Mucosa of descending colon (tissue), 3 donors: Measurements from ENCODE around the gene CORO2A. TPM values are rescaled to one million over a fixed set of nuclear protein-coding genes. Genes with fewer than 3 reads are reported as not detected.
"Not testable (repeated sequence)": the region's sequence is repeated elsewhere in the genome, so short reads cannot be mapped to it uniquely, and the experiment has no call there.

ENCODE experiments used
- ATAC-seq: fragments of 200-7000 bp; cut with Tn5 transposase; one replicate; pipeline ENCODE4 v1.9.1; 2020; ENCODE audit warnings: mild to moderate bottlenecking, moderate library complexity
- DNase-seq, 3 donors: peaks; one replicate each; pipeline ENCODE4 v3.0.0-alpha.2; 2020
- H3K36me3 ChIP-seq: fragments of 200-600 bp; one replicate; pipeline ENCODE4 v1.8.0; 2021; ENCODE audit warnings: low read depth, mild to moderate bottlenecking
- H3K4me1 ChIP-seq: fragments of 200-600 bp; one replicate; pipeline ENCODE4 v1.8.0; 2021; ENCODE audit warnings: low read depth, mild to moderate bottlenecking
- H3K4me3 ChIP-seq: fragments of 200-600 bp; one replicate; pipeline ENCODE4 v1.8.0; 2021; ENCODE audit warnings: mild to moderate bottlenecking
- H3K9me3 ChIP-seq: fragments of 200-600 bp; one replicate; pipeline ENCODE4 v1.8.0; 2021; ENCODE audit warnings: mild to moderate bottlenecking
- CTCF ChIP-seq: fragments of 200-600 bp; IDR thresholded peaks from one replicate; pipeline ENCODE4 v1.8.0; 2022; ENCODE audit warnings: antibody characterized with exemption, mild to moderate bottlenecking
- intact Hi-C, 2 donors: fragments of 100-400 bp; cut with DNase I in 1 of 2; cut with micrococcal nuclease in 1 of 2; formaldehyde crosslinking; loops; one replicate each; pipeline versions ENCODE4 v1.11.0 to v1.11.1; 2022; cut with DNase I, micrococcal nuclease
- total RNA-seq, 3 donors: library from RNA; stranded (reverse); fragmentation: NEBNext Ultra II Directional in 2 of 3; extraction: Animal tissue kit (Norgen Biotek cat#: 25700) in 2 of 3; gene quantifications; one replicate each; pipeline versions ENCODE4 v1.2.1 to v1.2.4, GENCODE V29; 2021 to 2023
- donor health status: DM: no; HTN: no; CAD: no; lungs with moderate emphysema.
- donor health status: DM: no; HTN: no; CAD: no.
- donor health status: DM: no; HTN: yes; CAD: no.

CORO2A gene
- total RNA-seq, 3 donors from 2014 or later: 25.8 to 56.1 (median 45.0) TPM

GRCh38 chr9:98081477-98082219 is 110.8 kb downstream of the CORO2A start:
- no peak for DNase-seq
- peaks cover 27% of the 10 kb centered on the region for H3K4me1 ChIP-seq
- TF ChIP-seq CTCF: no peak
- H3K4me3 ChIP-seq: no peak overlapping the region
- ATAC-seq: peak; percentile 78
- peaks cover 4% of the 10 kb centered on the region for H3K36me3 ChIP-seq
- intact Hi-C loops: no loop called here
- H3K9me3 ChIP-seq: no peaks in the 10 kb centered on the region

GRCh38 chr9:98080780-98081179 is 111.7 kb downstream of the CORO2A start:
- DNase-seq: no peak
- peaks cover 4% of the 10 kb centered on the region for H3K36me3 ChIP-seq
- peaks cover 29% of the 10 kb centered on the region for H3K4me1 ChIP-seq
- no peak for ATAC-seq
- TF ChIP-seq CTCF: no peak
- H3K9me3 ChIP-seq: no peaks in the 10 kb centered on the region
- intact Hi-C loops: no loop called here
- H3K4me3 ChIP-seq: no peak overlapping the region

GRCh38 chr9:98080326-98080725 is 112.1 kb downstream of the CORO2A start:
- ATAC-seq (no peak), DNase-seq (no peak)
- Histone ChIP-seq H3K9me3 (no peaks in the 10 kb centered on the region), H3K4me1 (peaks cover 32% of the 10 kb centered on the region), H3K4me3 (no peak overlapping the region), H3K36me3 (peaks cover 4% of the 10 kb centered on the region)
- intact Hi-C loops: no loop called here
- no peak for TF ChIP-seq CTCF

- H3K9me3 ChIP-seq: no peaks in the 10 kb centered on the region
- peaks cover 46% of the 10 kb centered on the region for H3K4me1 ChIP-seq
- DNase-seq: no peak
- no peak for ATAC-seq
- intact Hi-C loops: loop anchor here in 1 of 2 donors (10.0 kb wide), 1 partner anchor 176 kb away; the partner anchor contains the start of gene TBC1D2
- H3K36me3 ChIP-seq: peaks cover 4% of the 10 kb centered on the region
- no peak for TF ChIP-seq CTCF
- H3K4me3 ChIP-seq: no peak overlapping the region
Measured at GRCh38 chr9:98078895-98079294, 113.5 kb downstream of the CORO2A start.

GRCh38 chr9:98076514-98076890 is 115.9 kb downstream of the CORO2A start:
- not testable (repeated sequence) for H3K9me3 ChIP-seq, H3K36me3 ChIP-seq, ATAC-seq, DNase-seq, H3K4me3 ChIP-seq
- intact Hi-C loops: loop anchor here in 1 of 2 donors (10.0 kb wide), 1 partner anchor 178 kb away; the partner anchor contains the start of gene TBC1D2
- peaks cover 51% of the 10 kb centered on the region for H3K4me1 ChIP-seq

- DNase-seq (no peak), ATAC-seq (no peak)
- Histone ChIP-seq H3K36me3 (peaks cover 2% of the 10 kb centered on the region), H3K4me3 (no peak overlapping the region), H3K9me3 (no peaks in the 10 kb centered on the region), H3K4me1 (peaks cover 51% of the 10 kb centered on the region)
- intact Hi-C loops: loop anchor here in 1 of 2 donors (10.0 kb wide), 1 partner anchor 179 kb away; the partner anchor contains the start of gene TBC1D2
- TF ChIP-seq CTCF: no peak
Measured at GRCh38 chr9:98075332-98075805, 117.1 kb downstream of the CORO2A start.
